Spinal cord (tissue), 10 donors: Measurements from ENCODE around the gene MOB3A. TPM values are rescaled to one million over a fixed set of nuclear protein-coding genes. Genes with fewer than 3 reads are reported as not detected.
A peak's percentile ranks its signal among the peaks of the same experiment; 100 is the strongest.

Experiments
- DNase-seq, 6 donors: peaks; one replicate each; pipeline versions ENCODE4 v3.0.0 to v3.0.0-alpha.2; 2013 to 2015; ENCODE audit warnings: low spot score in 6 of 6, low read depth in 4 of 6
- H3K27ac ChIP-seq: one replicate; pipeline ENCODE4 v1.5.1; 2013; ENCODE audit warnings: low read depth, low read length, control low read depth
- H3K27me3 ChIP-seq: one replicate; pipeline ENCODE4 v1.6.1; 2013; ENCODE audit warnings: low read length; ENCODE audit not compliant: control insufficient read depth, insufficient read depth
- H3K36me3 ChIP-seq: one replicate; pipeline ENCODE4 v1.6.1; 2013; ENCODE audit warnings: low read length; ENCODE audit not compliant: control insufficient read depth, insufficient read depth
- H3K4me1 ChIP-seq: one replicate; pipeline ENCODE4 v1.6.1; 2013; ENCODE audit warnings: low read length; ENCODE audit not compliant: control insufficient read depth, insufficient read depth
- H3K4me3 ChIP-seq: one replicate; pipeline ENCODE4 v1.5.1; 2013; ENCODE audit warnings: low read depth, low read length, control low read depth
- H3K9me3 ChIP-seq: one replicate; pipeline ENCODE4 v1.6.1; 2013; ENCODE audit warnings: low read length; ENCODE audit not compliant: control insufficient read depth, insufficient read depth
- WGBS: methylation state at CpG from one replicate; pipeline ENCODE4 v1.1.5; 2013; ENCODE audit warnings: missing lambda C conversion rate; ENCODE audit not compliant: insufficient coverage; 5-methylcytosine and 5-hydroxymethylcytosine counted together
- polyA plus RNA-seq, 2 donors: library from polyadenylated mRNA; unstranded; fragments of 120-200 nt; gene quantifications; one replicate each; pipeline ENCODE4 v1.2.1, GENCODE V29; 2013; ENCODE audit not compliant: insufficient read length in 2 of 2
- total RNA-seq, 2 donors: library from RNA; depleted of rRNA in 1 of 2; stranded (reverse); fragments of 120-200 nt in 1 of 2; fragments of >200 nt in 1 of 2; gene quantifications; one replicate each; pipeline versions ENCODE4 v1.2.3 to v1.2.4, GENCODE V29; 2013 to 2014
- donor health status: healthy.

Gene MOB3A
- total and polyA plus RNA-seq, 4 donors = 13.3 to 39.4 (median 22.9) TPM

DNA sequence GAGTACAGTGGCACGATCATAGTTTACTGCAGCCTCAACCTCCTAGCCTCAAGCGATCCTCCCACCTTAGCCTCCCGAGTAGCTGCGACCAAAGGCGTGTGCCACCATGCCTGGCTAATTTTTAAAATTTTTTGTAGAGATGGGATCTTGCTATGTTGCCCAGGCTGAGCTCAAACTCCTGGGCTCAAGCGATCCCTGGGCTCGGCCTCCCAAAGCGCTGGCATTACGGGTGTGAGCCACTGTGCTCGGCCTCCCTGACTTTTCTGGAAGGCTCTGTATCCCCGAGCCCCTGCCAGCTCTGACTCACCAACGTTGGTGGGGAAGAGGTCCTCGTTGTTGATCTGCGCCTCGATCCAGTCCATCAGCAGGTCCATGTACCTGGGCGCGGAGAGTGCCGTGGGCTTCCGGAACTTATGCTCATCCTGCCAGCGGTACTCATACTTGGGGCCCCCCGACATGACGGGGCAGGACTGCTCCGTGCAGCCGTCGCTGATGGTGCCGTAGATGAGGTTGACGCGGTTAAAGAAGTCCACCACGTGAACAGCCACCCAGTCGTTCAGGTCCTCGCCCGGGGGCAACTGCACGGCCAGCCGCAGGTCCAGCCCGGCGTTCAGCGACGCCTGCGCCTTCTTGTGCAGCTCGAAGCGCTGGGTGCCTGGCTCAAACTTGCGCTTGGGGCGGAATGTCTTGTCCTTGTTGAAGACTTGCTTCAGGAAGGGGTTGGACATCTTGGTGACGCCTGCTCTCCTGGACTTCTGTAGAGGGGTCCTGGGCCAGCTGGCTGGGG lies 18.1 kb downstream of the MOB3A start:
- Histone ChIP-seq H3K4me3 (no peak overlapping the region), H3K27ac (no peak overlapping the region), H3K9me3 (no peaks in the 10 kb centered on the region), H3K27me3 (no peaks in the 10 kb centered on the region), H3K36me3 (peaks cover 92% of the 10 kb centered on the region), H3K4me1 (no peaks in the 10 kb centered on the region)
- 97% methylated on average over 41 of the region's 44 CpGs for WGBS
- DNase-seq = no peak

GRCh38 chr19:2077398-2077797 lies 18.7 kb downstream of the MOB3A start:
- Histone ChIP-seq H3K27ac (no peak overlapping the region), H3K9me3 (no peaks in the 10 kb centered on the region), H3K36me3 (peaks cover 92% of the 10 kb centered on the region), H3K4me1 (no peaks in the 10 kb centered on the region), H3K4me3 (no peak overlapping the region), H3K27me3 (no peaks in the 10 kb centered on the region)
- WGBS = 96% methylated on average over 7 of the region's 7 CpGs
- DNase-seq = no peak

GRCh38 chr19:2076526-2076944 lies 19.6 kb downstream of the MOB3A start:
- Histone ChIP-seq H3K27me3 (no peaks in the 10 kb centered on the region), H3K4me1 (no peaks in the 10 kb centered on the region), H3K27ac (no peak overlapping the region), H3K9me3 (no peaks in the 10 kb centered on the region), H3K36me3 (peaks cover 92% of the 10 kb centered on the region), H3K4me3 (no peak overlapping the region)
- WGBS = 95% methylated on average over 32 of the region's 32 CpGs
- DNase-seq = no peak

GRCh38 chr19:2072757-2073551 lies 23.2 kb downstream of the MOB3A start:
- Histone ChIP-seq H3K9me3 (no peaks in the 10 kb centered on the region), H3K36me3 (peaks cover 69% of the 10 kb centered on the region), H3K4me1 (peaks cover 8% of the 10 kb centered on the region), H3K27me3 (no peaks in the 10 kb centered on the region), H3K4me3 (no peak overlapping the region), H3K27ac (no peak overlapping the region)
- DNase-seq = no peak
- WGBS = 94% methylated on average over 32 of the region's 32 CpGs

- H3K4me3 ChIP-seq = no peak overlapping the region
- H3K4me1 ChIP-seq = peaks cover 8% of the 10 kb centered on the region
- no peak overlapping the region for H3K27ac ChIP-seq
- H3K36me3 ChIP-seq = peaks cover 50% of the 10 kb centered on the region
- no peaks in the 10 kb centered on the region for H3K9me3 ChIP-seq
- WGBS = 86% methylated on average over 17 of the region's 19 CpGs
- H3K27me3 ChIP-seq = no peaks in the 10 kb centered on the region
- no peak for DNase-seq
Observed at GRCh38 chr19:2070986-2071673, 25.0 kb downstream of the MOB3A start.

GRCh38 chr19:2070436-2070827 lies 25.7 kb downstream of the MOB3A start:
- peaks cover 43% of the 10 kb centered on the region for H3K36me3 ChIP-seq
- WGBS = 89% methylated on average over 5 of the region's 10 CpGs
- peaks cover 8% of the 10 kb centered on the region for H3K4me1 ChIP-seq
- no peak overlapping the region for H3K4me3 ChIP-seq
- no peaks in the 10 kb centered on the region for H3K9me3 ChIP-seq
- H3K27me3 ChIP-seq = no peaks in the 10 kb centered on the region
- no peak overlapping the region for H3K27ac ChIP-seq
- no peak for DNase-seq

DNA sequence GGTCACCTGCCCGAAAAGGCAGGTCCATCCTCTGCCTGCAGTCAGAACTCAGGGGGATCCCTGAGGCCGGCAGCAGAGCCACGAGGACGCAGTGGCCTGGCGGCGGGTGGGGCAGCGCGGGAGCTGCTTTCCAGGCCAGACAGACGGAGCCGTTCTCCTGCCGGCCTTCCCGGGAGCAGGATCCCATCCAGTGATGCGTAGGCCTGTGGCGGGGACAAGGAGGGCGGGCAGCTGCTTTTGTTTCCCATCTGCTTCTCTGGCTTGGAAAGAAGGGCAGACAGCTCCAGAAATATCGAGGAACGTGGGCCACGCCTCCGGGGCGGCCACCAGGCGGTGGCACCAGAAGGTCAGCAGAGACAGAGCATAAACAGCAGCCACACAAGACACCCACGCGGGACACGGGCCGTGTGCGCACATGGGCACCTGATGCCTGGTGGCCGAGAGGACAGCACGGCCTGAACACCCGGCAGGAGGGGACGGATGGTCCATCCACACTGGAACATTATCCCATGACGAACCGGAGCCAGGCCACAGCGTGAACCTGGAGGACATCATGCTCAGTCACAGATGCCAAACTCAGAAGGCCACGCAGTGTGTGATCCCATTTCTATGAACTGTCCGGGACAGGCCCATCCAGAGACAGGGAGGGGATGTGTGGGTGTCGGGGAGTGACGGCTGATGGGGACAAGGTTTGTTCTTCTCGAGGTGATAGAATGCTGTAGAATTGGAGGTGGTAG lies 31.2 kb downstream of the MOB3A start:
- DNase-seq = peak in 2 of 6 donors; percentile 49 to 61
- 45% methylated on average over 38 of the region's 38 CpGs for WGBS
- no peaks in the 10 kb centered on the region for H3K9me3 ChIP-seq

DNA sequence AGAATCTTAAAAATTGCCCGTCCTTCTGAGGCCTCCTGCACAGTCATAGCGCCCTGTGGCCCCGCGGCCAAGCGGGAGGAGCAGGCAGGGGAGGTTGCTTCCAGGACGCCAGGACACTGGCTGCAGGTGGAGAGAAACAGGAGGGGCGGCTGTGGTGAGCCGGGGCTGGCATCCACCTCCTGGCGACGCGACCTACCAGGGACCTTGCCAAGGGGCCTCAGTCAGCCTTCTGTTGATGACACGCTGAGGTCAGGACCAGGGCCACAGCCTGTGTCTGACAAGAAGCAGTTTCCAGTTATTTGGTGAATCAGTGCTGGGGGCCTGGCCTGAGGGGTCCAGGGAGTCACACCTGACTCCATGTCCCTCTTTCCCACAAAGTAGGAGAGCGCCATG lies 31.7 kb downstream of the MOB3A start:
- DNase-seq = no peak
- H3K9me3 ChIP-seq = no peaks in the 10 kb centered on the region
- H3K4me3 ChIP-seq = no peak overlapping the region
- peaks cover 4% of the 10 kb centered on the region for H3K36me3 ChIP-seq
- H3K27ac ChIP-seq = peak overlapping the region; percentile 85
- 70% methylated on average over 12 of the region's 13 CpGs for WGBS
- H3K27me3 ChIP-seq = no peaks in the 10 kb centered on the region
- H3K4me1 ChIP-seq = peaks cover 49% of the 10 kb centered on the region

More for the DNA sequence above, 31.2 kb downstream of the MOB3A start:
- Histone ChIP-seq H3K36me3 (peaks cover 2% of the 10 kb centered on the region), H3K27me3 (no peaks in the 10 kb centered on the region), H3K27ac (peak overlapping the region; percentile 85), H3K4me3 (no peak overlapping the region), H3K4me1 (peaks cover 49% of the 10 kb centered on the region)

- Histone ChIP-seq H3K4me1 (peaks cover 52% of the 10 kb centered on the region), H3K36me3 (peaks cover 4% of the 10 kb centered on the region), H3K4me3 (no peak overlapping the region), H3K9me3 (no peaks in the 10 kb centered on the region), H3K27ac (no peak overlapping the region), H3K27me3 (no peaks in the 10 kb centered on the region)
- no peak for DNase-seq
- 72% methylated on average over 6 of the region's 8 CpGs for WGBS
Observed at GRCh38 chr19:2063824-2064223, 32.3 kb downstream of the MOB3A start.
